Measurements from ENCODE around the gene STAT4.

The STAT4 gene

DNA sequence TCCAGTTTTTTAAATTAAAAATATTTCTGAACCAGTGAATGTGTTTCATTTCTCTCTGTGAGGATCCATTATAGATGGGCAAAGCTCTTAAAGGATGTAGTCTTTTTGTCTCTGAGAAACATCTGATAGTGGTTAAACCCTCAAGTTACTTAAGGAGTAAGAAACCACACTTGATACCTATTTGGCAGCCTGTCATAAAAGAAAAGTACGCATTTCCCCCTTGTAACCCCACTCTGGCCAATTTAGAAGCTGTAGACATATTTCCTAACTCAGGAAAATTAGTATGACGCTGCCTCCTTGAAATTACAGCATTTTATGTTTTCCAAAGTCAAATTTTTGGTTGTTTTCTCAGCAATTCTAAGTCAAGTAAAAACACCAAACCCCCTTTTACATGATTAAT lies 2.0 kb downstream of the STAT4 start:
- Histone ChIP-seq H3K27me3 (replicated peaks; ENCODE audit: control insufficient read depth, insufficient read depth, low read length, poor library complexity, severe bottlenecking) (no peaks in the 10 kb centered on the region), H3K9me3 (ENCODE audit: control insufficient read depth, low read length) (no peaks in the 10 kb centered on the region), H3K27ac (ENCODE audit: insufficient read depth, low read length, poor library complexity, severe bottlenecking) (peak overlapping the region; percentile 97), H3K36me3 (ENCODE audit: control insufficient read depth, insufficient read depth, low read length) (peaks cover 33% of the 10 kb centered on the region), H3K4me1 (ENCODE audit: control insufficient read depth, insufficient read depth, low read length, poor library complexity, severe bottlenecking) (peaks cover 19% of the 10 kb centered on the region), H3K4me3 (ENCODE audit: insufficient read depth, low read depth, low read length, poor library complexity, severe bottlenecking) (peak overlapping the region; percentile 91)
- DNase-seq: no peak

- Histone ChIP-seq H3K27me3 (replicated peaks; ENCODE audit: control insufficient read depth, insufficient read depth, low read length, poor library complexity, severe bottlenecking) (no peaks in the 10 kb centered on the region), H3K27ac (ENCODE audit: insufficient read depth, low read length, poor library complexity, severe bottlenecking) (peak overlapping the region; percentile 97), H3K36me3 (ENCODE audit: control insufficient read depth, insufficient read depth, low read length) (peaks cover 37% of the 10 kb centered on the region), H3K4me1 (ENCODE audit: control insufficient read depth, insufficient read depth, low read length, poor library complexity, severe bottlenecking) (peaks cover 19% of the 10 kb centered on the region), H3K4me3 (ENCODE audit: insufficient read depth, low read depth, low read length, poor library complexity, severe bottlenecking) (peak overlapping the region; percentile 91), H3K9me3 (ENCODE audit: control insufficient read depth, low read length) (no peaks in the 10 kb centered on the region)
- no peak for DNase-seq
These were observed 2.5 kb downstream of the STAT4 start for GRCh38 chr2:191148281-191148680.

DNA sequence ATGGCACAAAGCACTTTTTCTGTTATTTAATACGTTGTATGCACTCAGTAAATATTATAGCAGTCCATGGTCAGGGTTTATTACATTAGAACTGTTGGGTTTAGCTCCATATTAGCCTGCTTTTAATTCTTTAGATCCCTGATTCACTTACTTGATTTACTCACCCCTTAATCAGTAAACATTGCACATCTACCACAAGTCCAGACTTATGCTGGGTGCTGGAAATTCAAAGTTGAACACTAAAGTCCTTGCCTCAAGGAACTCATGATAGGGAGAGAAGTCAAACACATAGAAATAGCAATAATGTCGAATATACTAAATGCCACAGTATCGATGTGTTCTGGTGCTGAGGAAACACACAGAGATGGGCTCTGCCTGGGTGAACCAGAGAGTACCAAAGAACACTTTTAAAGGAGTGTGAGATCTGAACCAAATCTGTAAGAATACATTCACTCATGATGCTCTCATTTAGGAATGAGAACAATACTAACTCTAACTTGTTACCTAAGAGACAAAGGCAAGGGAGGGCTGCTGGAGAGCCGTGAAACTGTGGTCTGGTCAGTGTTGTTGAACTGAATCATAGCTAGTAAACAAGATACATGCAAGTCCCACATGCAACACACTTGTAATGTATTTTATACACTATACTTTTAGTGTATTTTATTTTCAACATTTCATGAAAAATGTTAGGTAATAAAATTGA lies 4.9 kb downstream of the STAT4 start:
- H3K27me3 ChIP-seq (replicated peaks; ENCODE audit: control insufficient read depth, insufficient read depth, low read length, poor library complexity, severe bottlenecking): no peaks in the 10 kb centered on the region
- peaks cover 11% of the 10 kb centered on the region for H3K4me1 ChIP-seq (ENCODE audit: control insufficient read depth, insufficient read depth, low read length, poor library complexity, severe bottlenecking)
- DNase-seq: no peak
- no peak overlapping the region for H3K4me3 ChIP-seq (ENCODE audit: insufficient read depth, low read depth, low read length, poor library complexity, severe bottlenecking)
- H3K9me3 ChIP-seq (ENCODE audit: control insufficient read depth, low read length): no peaks in the 10 kb centered on the region
- H3K36me3 ChIP-seq (ENCODE audit: control insufficient read depth, insufficient read depth, low read length): peaks cover 40% of the 10 kb centered on the region
- H3K27ac ChIP-seq (ENCODE audit: insufficient read depth, low read length, poor library complexity, severe bottlenecking): no peak overlapping the region

- Histone ChIP-seq H3K36me3 (ENCODE audit: control insufficient read depth, insufficient read depth, low read length) (peaks cover 40% of the 10 kb centered on the region), H3K4me3 (ENCODE audit: insufficient read depth, low read depth, low read length, poor library complexity, severe bottlenecking) (no peak overlapping the region), H3K27ac (ENCODE audit: insufficient read depth, low read length, poor library complexity, severe bottlenecking) (no peak overlapping the region), H3K4me1 (ENCODE audit: control insufficient read depth, insufficient read depth, low read length, poor library complexity, severe bottlenecking) (peaks cover 11% of the 10 kb centered on the region), H3K9me3 (ENCODE audit: control insufficient read depth, low read length) (no peaks in the 10 kb centered on the region), H3K27me3 (replicated peaks; ENCODE audit: control insufficient read depth, insufficient read depth, low read length, poor library complexity, severe bottlenecking) (no peaks in the 10 kb centered on the region)
- DNase-seq: no peak
These were observed 6.6 kb downstream of the STAT4 start for GRCh38 chr2:191144217-191144616.

DNA sequence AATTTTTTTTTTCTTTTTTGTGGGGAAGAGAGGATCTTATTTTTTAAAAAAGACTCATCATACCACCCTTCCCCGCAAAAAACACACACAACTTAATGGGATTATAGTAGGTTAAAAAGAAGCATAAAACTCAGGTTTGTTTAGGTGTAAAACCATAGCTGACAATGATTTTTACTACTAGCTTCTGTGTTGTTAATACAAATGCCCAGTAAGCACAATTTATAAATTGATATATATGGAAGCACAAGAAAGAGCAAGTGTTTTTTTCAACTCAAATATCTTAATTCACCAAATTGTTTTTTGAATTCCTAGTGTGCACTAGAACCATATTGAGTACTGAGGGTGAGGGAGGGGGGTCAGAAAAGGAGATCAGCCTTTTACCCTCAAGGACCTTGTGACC lies 7.0 kb downstream of the STAT4 start:
- no peak overlapping the region for H3K4me3 ChIP-seq (ENCODE audit: insufficient read depth, low read depth, low read length, poor library complexity, severe bottlenecking)
- H3K27me3 ChIP-seq (replicated peaks; ENCODE audit: control insufficient read depth, insufficient read depth, low read length, poor library complexity, severe bottlenecking): no peaks in the 10 kb centered on the region
- DNase-seq: no peak
- peaks cover 11% of the 10 kb centered on the region for H3K4me1 ChIP-seq (ENCODE audit: control insufficient read depth, insufficient read depth, low read length, poor library complexity, severe bottlenecking)
- no peaks in the 10 kb centered on the region for H3K9me3 ChIP-seq (ENCODE audit: control insufficient read depth, low read length)
- no peak overlapping the region for H3K27ac ChIP-seq (ENCODE audit: insufficient read depth, low read length, poor library complexity, severe bottlenecking)
- H3K36me3 ChIP-seq (ENCODE audit: control insufficient read depth, insufficient read depth, low read length): peaks cover 40% of the 10 kb centered on the region

- H3K4me3 ChIP-seq (ENCODE audit: insufficient read depth, low read depth, low read length, poor library complexity, severe bottlenecking): no peak overlapping the region
- no peaks in the 10 kb centered on the region for H3K27me3 ChIP-seq (replicated peaks; ENCODE audit: control insufficient read depth, insufficient read depth, low read length, poor library complexity, severe bottlenecking)
- no peaks in the 10 kb centered on the region for H3K4me1 ChIP-seq (ENCODE audit: control insufficient read depth, insufficient read depth, low read length, poor library complexity, severe bottlenecking)
These were observed 21.9 kb downstream of the STAT4 start for GRCh38 chr2:191128911-191129304.

GRCh38 chr2:191128172-191128910 lies 22.5 kb downstream of the STAT4 start:
- Histone ChIP-seq H3K4me1 (ENCODE audit: control insufficient read depth, insufficient read depth, low read length, poor library complexity, severe bottlenecking) (no peaks in the 10 kb centered on the region), H3K27me3 (replicated peaks; ENCODE audit: control insufficient read depth, insufficient read depth, low read length, poor library complexity, severe bottlenecking) (no peaks in the 10 kb centered on the region), H3K27ac (ENCODE audit: insufficient read depth, low read length, poor library complexity, severe bottlenecking) (peak overlapping the region; percentile 43), H3K4me3 (ENCODE audit: insufficient read depth, low read depth, low read length, poor library complexity, severe bottlenecking) (no peak overlapping the region), H3K36me3 (ENCODE audit: control insufficient read depth, insufficient read depth, low read length) (no peaks in the 10 kb centered on the region), H3K9me3 (ENCODE audit: control insufficient read depth, low read length) (no peaks in the 10 kb centered on the region)
- no peak for DNase-seq

More at GRCh38 chr2:191128911-191129304, 21.9 kb downstream of the STAT4 start:
- H3K36me3 ChIP-seq (ENCODE audit: control insufficient read depth, insufficient read depth, low read length): no peaks in the 10 kb centered on the region
- no peaks in the 10 kb centered on the region for H3K9me3 ChIP-seq (ENCODE audit: control insufficient read depth, low read length)
- no peak overlapping the region for H3K27ac ChIP-seq (ENCODE audit: insufficient read depth, low read length, poor library complexity, severe bottlenecking)
- no peak for DNase-seq

GRCh38 chr2:191127235-191127634 lies 23.6 kb downstream of the STAT4 start:
- H3K36me3 ChIP-seq (ENCODE audit: control insufficient read depth, insufficient read depth, low read length): no peaks in the 10 kb centered on the region
- no peak overlapping the region for H3K4me3 ChIP-seq (ENCODE audit: insufficient read depth, low read depth, low read length, poor library complexity, severe bottlenecking)
- no peak for DNase-seq
- no peaks in the 10 kb centered on the region for H3K27me3 ChIP-seq (replicated peaks; ENCODE audit: control insufficient read depth, insufficient read depth, low read length, poor library complexity, severe bottlenecking)
- H3K27ac ChIP-seq (ENCODE audit: insufficient read depth, low read length, poor library complexity, severe bottlenecking): no peak overlapping the region
- no peaks in the 10 kb centered on the region for H3K4me1 ChIP-seq (ENCODE audit: control insufficient read depth, insufficient read depth, low read length, poor library complexity, severe bottlenecking)
- no peaks in the 10 kb centered on the region for H3K9me3 ChIP-seq (ENCODE audit: control insufficient read depth, low read length)

DNA sequence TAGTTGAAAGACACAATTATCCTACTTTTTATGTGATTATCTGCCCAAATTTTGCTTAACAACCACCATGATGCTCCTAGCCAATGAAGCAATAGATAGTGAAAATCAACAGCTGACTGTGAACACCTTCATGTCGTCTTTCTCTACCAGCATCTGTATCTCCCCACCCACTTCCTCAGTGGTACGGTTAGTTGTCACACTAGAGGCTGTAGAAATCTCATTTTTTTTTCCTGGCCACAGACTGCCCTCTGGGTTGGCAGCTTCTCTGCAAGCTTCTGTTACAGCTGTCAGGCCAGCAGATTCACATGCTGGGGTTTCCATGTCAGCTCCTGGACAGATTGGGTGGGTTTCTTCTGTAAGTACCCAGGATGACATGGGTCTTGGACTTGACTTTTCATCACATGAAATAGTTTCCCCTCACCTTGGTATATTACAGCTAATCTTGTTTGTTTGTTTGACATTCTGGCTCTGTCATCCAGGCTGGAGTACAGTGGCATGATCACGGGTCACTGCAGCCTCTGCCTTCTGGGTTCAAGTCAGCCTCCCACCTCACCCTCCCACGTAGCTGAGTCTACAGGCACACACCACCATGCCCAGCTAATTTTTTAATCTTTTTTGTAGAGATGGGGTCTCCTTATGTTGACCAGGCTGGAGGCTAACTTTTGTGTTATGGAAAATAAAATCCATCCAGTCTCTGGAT lies 24.3 kb downstream of the STAT4 start:
- H3K4me3 ChIP-seq (ENCODE audit: insufficient read depth, low read depth, low read length, poor library complexity, severe bottlenecking): no peak overlapping the region
- no peaks in the 10 kb centered on the region for H3K9me3 ChIP-seq (ENCODE audit: control insufficient read depth, low read length)
- H3K27ac ChIP-seq (ENCODE audit: insufficient read depth, low read length, poor library complexity, severe bottlenecking): no peak overlapping the region
- H3K27me3 ChIP-seq (replicated peaks; ENCODE audit: control insufficient read depth, insufficient read depth, low read length, poor library complexity, severe bottlenecking): no peaks in the 10 kb centered on the region
- no peak for DNase-seq
- no peaks in the 10 kb centered on the region for H3K4me1 ChIP-seq (ENCODE audit: control insufficient read depth, insufficient read depth, low read length, poor library complexity, severe bottlenecking)
- H3K36me3 ChIP-seq (ENCODE audit: control insufficient read depth, insufficient read depth, low read length): no peaks in the 10 kb centered on the region

- Histone ChIP-seq H3K36me3 (ENCODE audit: control insufficient read depth, insufficient read depth, low read length) (no peaks in the 10 kb centered on the region), H3K4me3 (ENCODE audit: insufficient read depth, low read depth, low read length, poor library complexity, severe bottlenecking) (no peak overlapping the region), H3K9me3 (ENCODE audit: control insufficient read depth, low read length) (no peaks in the 10 kb centered on the region), H3K27me3 (replicated peaks; ENCODE audit: control insufficient read depth, insufficient read depth, low read length, poor library complexity, severe bottlenecking) (no peaks in the 10 kb centered on the region), H3K27ac (ENCODE audit: insufficient read depth, low read length, poor library complexity, severe bottlenecking) (no peak overlapping the region), H3K4me1 (ENCODE audit: control insufficient read depth, insufficient read depth, low read length, poor library complexity, severe bottlenecking) (no peaks in the 10 kb centered on the region)
- DNase-seq: no peak
These were observed 25.1 kb downstream of the STAT4 start for GRCh38 chr2:191125646-191126045.
